Stimulated activated CD8-positive, alpha-beta memory T cell treated with anti-CD3 and anti-CD28 coated beads, Interleukin-4, amount 100 ng/mL, for 24 hours (primary cell): ENCODE data around the gene MXI1.

Experiments
- DNase-seq: peaks from one replicate; pipeline ENCODE4 v3.0.0-alpha.2; 2020; ENCODE audit warnings: low read depth

MXI1 gene

DNA sequence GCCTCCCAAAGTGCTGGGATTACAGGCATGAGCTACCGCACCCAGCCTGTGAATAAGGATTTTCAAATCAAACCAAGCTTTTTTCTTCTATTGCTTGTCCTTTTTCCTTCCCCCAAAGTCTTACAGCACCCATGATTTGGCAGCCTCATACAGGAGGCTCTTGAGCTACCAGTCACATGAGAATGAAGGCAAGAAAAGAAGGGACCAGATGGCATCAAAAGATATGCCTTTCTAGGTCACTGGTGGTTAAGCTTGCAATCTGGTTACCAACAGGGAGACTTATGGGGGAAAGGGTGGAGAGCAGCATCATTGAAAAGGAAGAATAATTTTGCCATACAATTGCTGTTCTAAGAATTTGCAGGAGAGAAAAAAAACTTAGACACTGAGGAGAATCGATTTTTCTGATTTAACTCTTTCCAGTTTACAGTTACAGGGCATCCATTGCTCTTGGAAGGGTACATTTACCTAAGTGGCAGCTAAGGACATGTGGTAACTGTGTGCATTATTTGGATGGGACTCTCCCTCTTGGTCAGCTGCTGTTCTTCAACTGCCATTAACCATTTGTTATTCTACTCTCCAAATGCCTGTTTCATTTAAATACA lies 67.8 kb downstream of the MXI1 start:
- DNase-seq, result no peak

DNA sequence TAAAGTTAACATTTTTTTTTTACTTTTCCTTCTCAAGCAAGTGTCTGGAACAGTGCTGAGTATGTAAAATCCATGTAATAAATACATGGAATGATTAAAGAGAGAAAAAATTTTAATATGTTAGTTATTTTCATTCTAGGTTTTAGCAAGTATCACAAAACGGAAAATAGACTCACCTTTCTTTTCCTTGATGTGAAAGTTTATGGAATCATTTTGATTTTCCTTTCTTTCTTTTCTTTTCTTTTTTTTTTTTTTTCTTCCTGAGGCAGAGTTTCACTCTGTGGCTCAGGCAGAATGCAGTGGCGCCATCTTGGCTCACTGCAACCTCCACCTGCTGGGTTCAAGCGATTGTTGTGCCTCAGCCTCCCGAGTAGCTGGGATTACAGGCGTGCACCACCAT lies 69.2 kb downstream of the MXI1 start:
- DNase-seq, result no peak

DNA sequence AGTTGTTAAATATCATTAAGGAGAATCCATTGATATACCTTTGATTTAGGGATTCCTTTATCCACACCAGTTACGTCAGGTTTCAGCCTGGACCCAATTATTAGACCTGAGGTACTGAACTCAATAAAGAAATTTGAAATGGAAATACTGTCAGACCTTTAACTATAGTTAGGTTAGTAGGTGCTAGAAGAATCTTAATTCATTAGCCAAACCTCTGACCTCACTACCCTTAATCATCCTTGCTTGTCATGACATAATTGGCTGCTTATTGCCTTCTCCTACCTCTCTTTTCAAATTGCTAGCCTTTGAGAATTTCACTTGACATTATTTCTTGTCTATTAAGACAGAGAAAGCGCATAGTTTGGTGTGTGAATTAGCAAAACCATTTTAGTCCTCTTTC lies 70.2 kb downstream of the MXI1 start:
- DNase-seq, result no peak

DNA sequence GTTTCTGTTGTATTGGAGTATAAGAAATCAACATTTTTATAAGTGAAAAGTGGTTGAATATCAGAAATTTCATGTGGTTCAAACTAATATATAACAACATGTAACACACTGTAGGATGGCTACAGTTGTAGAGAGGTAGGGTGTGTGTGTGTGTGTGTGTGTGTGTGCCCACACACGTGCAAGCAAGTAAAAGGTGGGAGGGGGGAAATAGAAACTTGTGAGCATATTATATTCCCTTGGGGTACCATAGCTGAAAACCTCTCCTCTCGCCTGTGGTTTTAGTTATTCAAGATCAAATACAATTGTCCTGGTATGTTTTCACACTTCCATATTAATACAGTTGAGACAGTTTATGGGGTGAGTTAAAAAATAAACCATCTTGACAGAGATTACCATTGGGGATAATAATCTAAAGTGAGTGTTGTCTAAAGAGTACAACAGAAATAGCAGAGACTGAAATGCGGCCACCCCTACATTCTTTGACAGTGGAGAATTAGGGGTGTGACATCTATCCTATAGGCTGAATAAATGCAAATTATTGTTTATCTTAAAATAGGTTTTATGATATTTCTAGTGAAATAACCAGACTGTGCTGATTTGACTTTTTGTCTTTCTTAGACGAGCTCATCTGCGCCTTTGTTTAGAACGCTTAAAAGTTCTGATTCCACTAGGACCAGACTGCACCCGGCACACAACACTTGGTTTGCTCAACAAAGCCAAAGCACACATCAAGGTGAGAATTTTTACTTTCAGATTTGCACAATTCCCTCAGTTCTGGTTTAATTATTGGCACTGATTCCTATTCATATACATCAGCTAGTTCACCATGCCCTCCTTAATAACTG lies 71.4 kb downstream of the MXI1 start:
- no peak for DNase-seq

DNA sequence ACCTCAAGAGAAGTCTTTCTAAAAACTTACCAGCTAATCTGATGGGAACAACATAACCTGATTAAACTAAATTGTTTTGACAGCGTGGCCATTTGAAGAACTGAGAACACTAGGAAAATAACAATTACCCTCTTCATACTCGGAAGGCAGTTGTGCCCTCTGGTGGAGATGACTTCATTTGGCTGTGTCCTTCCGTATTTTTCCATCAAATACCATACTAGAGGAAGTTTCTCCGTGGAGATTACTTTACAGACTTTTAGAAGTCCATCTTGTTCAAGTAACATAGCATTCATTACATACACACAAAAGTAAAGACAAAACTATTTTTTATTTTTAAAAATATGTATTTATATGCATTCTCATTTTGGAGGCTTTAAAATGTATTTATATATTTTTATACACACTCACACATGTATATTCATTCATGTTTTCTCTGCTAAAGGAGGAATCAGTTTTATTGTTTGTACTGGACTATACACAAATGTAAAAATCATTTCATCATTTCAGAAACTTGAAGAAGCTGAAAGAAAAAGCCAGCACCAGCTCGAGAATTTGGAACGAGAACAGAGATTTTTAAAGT lies 72.1 kb downstream of the MXI1 start:
- DNase-seq, result no peak

DNA sequence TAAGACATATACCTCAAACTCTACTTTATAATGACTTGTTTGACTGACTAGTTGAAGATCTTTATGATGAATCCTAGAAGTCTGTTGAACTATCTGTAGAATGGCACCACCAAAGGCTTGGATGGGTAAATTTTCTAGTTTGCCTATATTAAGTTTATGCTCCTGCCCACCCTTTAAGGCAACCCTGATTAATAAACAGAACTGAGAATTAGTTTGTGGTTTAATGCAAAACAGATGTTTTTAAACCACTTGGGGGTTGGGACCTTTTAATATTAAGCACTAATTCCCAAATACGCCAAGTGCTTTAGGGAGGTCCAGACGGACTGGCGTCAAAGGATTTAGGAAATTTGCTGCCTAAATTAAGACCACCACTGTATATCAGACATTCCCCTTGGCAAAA lies 76.9 kb downstream of the MXI1 start:
- no peak for DNase-seq

DNA sequence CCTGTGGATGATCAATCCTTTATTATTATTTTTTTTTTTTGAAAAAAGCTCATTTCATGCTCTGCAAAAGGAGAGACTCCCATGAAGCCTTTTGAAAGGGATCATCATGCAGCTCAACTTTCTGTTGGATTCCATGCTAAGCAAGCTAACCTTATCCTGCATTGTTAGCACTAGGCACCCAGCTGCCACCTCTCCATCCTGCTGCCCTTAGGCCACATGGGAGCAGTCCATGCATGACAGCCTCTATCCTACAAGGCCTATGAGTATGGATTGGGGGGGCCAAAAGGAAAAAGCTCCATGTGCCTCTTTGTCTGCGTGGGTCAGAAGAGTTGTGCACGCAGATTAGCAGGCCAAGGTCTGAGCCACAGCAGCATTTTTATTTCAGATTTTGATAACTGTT lies 78.1 kb downstream of the MXI1 start:
- DNase-seq, result no peak

DNA sequence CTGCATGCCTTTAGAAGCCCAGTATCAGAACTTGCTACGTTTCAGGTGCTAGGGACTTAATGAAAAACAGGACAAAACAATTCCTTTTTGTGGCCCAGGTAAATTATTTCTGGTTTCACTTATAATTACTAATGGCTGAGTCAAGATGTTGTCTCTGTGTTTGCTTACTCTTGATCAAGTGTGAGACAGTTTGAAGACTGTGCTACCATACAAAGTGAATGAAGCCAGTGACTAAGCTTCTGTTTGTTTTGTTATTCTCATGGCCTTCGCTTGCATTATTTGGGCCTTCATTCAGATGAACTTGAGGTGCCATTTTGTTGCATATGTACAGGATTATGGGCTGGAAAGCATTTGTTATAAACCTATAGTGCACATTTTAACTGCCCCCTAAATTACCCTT lies 79.4 kb downstream of the MXI1 start:
- no peak for DNase-seq

DNA sequence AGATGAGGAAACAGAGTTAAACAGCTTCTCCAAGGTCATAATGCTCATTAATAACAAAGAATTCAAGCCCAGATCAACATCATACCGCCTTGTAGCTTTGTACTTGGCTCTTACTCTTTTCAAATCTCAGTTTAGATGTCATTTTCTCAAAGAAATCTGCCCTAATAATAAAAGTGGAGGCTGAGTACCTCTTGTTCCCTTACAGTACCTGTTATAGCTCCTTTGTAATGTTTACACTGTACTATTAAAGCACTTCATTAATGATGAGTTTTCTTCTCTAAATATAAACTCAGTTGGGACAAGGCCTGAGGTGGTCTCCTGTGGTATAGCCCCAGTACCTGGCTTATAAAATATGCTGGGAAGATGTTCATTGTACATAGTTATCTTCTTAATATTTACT lies 89.6 kb downstream of the MXI1 start:
- DNase-seq, result no peak

DNA sequence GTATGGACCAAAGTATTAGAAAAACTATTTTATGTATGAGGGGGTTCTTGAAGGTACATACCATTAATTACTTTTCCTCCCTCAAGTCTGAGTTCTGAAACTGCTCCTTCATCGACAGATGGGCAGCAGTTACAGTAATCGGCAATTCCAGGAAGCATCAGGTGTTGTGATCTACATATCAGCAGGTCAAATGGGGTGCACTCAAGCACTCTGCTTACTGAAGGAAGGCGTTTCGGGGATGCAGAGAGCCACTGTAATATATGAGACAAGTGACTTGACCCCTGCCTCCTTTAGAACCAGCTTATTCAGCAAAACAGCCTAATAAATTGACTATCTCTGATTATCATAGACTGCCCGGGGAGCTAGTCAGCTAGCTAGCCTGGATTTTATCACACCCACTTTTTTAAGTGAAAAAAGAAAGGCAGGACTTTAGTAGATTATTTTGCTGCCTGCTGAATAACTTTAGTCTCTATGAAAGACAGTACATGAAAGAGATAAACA lies 93.1 kb downstream of the MXI1 start:
- no peak for DNase-seq

DNA sequence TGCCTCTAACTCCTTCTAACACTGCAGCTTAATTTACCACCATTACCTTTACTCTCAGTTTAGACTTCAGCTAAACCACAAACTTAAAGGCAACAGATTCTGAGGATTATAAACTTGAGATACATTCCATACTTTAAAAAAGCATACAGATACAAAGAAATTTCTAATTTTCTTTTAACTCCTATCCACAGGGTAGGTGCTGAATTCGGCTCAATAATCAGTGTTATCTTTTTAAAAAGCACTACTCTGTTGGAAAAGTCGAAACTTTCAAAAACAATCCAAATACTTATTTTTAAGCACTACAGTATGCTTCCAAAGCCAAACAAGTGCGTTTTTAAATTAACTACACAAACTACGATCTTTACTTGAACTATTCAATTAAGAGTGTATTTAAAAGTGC lies 96.3 kb downstream of the MXI1 start:
- DNase-seq, result no peak

DNA sequence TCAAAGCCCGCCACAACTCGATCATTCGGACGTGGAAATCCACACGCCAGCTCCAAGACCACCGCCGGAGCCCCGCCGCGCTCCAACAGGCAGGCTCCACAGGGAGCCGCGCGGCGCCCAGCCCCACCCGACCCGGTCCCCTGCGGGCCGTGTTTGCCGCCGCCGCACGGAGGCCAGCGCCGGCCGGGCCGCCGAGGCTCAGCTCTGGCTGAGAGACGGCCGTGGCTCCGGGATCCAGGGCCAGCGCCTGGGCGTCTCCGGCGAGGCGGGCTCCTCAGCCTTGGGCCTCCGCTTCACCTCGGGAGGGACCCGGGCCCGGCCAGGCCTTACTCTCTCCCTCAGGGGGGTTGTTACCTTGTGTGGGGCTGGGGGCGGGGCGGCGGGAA lies 97.0 kb downstream of the MXI1 start:
- DNase-seq, result no peak

DNA sequence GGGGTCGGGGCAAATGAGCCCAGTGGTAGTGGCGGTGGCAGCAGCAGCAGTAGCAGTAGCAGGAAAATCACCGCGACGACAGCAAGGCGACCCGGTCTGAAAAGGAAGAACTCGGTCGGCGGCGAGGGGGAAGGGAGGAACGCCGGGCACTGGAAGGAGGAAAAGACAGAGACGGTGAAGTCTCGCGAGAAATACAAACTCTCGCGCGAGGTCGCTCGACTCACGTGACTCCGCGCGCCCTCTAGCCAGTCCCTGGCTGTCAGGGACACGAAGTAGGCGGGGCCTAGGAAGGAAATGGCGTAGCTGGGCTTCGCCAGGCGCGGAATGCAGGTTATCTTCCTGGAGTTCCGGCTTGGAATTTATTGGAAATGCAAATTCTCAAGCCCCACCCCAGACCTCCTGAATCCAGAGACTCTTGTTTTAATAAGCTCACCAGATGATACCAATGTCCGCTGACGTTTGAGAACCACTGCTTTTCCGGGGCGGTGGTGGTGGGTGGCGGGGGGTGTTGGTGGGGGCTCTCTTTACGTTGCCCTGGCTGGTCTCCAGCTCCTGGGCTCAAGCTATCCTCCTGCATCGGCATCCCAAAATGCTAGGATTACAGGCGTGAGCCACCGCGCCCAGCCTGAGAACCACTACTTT lies 97.5 kb downstream of the MXI1 start, which contains the start of gene SMNDC1:
TSS of gene SMNDC1 (minus strand) at position 141 of the 642 bp plus-strand sequence. CDS start 1,333 bp downstream, outside the sequence.
- peak; percentile 92 for DNase-seq

DNA sequence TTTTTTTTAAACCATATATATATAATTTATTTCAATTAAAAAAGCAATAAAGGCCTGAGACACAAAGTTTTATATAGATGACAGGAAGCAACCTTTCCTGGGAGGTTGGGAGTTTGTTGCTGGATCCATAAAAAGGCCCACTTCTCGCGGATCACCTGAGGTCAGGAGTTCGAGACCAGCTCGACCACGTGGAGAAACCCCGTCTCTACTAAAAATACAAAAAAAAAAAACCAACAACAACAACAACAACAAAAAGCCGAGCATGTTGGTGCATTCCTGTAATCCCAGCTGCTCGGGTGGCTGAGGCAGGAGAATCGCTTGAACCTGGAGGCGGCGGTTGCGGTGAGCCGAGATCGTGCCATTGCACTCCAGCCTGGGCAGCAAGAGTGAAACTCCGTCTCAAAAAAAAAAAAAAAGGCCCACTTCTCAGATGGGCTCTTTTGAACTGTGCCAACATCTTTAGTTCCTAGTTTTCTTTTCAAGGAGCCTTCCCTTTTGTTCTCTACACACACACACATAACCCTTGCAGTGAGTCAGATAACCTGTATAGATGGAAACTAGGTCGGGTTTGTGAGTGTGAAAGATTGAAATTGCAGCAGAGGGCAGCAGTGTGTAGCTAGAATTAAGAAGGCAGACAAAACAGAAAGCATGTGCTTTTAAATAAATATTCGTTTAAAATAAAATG lies 98.5 kb downstream of the MXI1 start:
- DNase-seq, result no peak

DNA sequence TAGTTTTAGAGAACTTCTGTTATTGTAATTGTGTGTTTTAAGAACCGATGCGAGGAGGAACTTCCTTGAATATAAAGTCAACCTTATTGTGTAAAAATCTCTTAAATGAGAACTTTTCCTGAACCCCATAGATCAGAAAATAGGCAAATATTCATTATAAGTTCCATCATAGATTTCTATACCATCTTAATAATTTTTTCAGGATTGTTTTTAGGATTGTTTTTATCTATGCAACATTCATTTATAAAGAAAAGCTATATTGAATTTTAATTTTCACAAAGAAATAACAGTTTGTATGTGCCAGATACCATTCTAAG lies 99.0 kb downstream of the MXI1 start:
- DNase-seq, result no peak

DNA sequence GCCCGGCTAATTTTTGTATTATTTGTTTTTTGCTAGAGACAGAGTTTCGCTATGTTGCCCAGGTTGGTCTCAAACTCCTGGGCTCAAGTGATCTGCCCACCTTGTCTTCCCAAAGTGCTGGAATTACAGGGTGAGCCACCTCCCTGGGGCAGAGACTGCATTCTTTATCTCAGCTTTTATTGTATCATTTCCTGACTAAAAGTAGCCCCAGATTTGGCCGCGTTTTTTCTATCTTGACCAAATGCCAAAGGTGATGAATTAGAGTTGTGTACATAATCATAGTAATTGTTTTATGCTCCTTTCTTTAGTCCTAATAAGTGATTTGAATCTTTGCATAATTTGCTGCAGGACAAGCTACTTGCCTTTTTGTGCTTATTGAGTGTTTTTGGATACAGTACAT lies 100.4 kb downstream of the MXI1 start:
- no peak for DNase-seq

DNA sequence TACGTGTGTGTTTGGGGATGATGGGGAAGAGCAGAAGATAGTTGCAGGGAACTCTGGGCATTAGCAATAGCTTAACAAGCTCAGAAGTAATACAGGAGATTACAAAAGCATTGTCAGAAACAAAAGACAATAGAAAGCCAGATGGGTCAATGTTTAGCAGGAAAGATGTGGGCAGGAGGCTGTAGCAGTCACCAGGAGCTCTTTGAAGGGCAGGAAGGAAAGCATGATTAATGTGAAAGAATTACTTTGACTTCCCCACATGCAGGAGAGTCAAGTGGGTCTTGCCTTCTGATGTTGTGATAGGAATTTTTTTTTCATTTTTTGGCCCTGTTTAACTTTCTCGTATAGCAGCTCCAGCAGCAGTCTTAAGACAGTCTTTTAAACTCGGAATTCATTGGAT lies 103.3 kb downstream of the MXI1 start:
- no peak for DNase-seq

DNA sequence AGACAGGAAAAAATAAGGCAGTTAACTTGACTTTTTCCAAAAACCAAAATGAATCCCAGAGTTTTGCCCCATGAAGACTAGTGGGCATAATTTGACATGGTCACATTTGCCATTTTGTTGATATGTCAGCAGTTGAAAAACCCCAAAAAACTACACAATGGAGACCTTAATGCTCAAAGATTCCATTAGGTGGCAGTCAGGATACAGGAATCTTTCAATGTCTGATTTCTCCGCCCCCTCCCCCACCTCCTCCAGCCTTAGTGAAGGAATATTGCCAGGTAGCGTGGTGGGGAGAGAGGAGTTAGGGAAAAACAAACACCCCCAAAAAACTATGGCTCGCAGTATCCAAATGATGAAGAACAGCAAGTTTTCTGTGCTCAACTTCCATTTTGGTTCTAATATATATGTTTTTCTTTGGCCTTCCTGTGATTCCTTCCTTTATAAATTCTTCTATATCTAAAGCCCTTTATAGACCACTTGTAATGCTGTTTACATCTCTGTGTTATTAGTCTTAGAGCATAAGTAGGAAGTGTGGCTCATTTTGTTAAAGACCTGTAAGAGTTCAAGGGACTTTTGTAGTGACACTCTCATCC lies 104.0 kb downstream of the MXI1 start:
- DNase-seq, result no peak

DNA sequence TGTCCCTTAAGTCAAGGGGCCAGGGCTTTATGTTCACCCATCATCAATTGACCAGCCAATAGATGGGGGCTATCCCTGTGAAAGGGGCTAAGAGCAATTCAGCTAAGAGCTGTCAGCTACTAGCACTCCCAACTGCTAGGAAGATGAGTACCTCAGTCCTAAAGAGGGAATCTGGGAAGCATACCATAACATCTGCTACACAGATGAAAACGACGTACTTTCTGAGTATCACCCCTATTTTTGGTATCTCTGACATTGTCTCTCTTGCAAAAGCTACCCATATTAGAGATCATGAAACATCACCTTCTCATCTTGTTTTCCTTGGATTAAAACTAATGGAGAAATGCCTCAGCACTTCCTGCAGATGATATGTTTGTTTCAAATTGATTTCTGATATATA lies 104.8 kb downstream of the MXI1 start:
- no peak for DNase-seq

DNA sequence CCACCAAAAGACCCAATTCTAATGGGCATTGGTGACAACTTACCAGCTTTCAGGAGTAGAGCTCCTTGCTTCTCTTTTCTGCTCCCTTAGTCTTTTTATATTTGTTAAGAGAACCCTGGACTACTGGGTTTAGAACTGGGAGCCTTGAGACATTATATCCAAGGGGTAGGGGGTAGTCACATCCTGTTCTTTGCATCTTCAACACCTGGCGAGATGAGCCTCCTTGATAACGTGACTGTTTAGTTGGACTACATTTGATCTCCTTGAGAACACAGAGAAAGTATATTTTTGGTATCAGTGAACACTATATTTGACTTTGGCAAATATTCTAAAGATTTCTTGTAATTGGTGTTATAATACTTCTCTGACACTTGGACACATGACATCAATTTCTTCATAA lies 106.3 kb downstream of the MXI1 start:
- no peak for DNase-seq

DNA sequence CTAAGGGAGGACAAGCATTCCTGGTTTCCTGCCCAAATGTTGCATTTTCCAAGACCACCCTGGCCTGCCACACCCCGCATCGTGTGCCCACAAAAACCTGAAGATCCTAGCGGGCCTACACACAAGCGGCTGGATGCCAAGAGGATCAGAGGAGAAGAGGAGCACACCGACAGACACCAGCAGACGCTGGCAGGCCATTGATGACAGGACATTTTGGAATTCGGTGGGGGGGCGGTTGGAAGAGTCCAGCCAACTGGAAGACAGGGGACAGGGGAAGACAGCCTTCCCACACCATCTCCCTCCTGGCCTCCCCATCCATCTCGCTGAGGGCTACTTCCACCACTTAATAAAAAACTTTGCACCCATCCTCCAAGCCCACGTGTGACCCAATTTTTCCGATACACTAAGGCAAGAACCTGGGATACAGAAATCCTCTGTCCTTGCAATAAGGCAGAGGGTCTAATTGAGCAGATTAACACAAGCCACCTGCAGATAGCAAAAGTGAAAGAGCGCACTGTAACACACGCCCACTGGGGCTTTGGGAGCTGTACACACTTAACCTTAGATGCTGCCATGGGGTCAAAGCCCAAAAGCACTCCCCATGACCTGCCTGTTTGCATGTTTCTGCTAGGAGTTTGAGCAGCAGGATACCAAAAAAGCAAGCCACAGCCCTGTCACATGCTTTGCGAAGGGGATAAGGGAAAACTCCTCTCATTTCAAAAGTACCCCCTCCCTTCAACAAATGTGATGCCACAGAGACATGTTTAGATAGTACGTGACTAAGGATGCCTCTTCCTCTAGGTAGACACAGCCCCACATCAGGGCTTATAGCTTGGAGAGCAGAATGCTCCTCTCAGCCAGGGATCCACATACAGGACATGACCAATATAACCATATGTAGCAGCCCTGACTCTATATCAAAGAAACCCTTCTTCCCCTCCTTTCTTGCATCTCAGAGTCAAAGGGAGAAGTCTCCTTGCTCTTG lies 110.8 kb downstream of the MXI1 start:
- DNase-seq, result no peak
